A549 (cell line): Measurements from ENCODE around the gene STEAP1B.

Experiments
- BCL3 ChIP-seq: fragments of >200 bp; sonication (Bioruptor Twin); formaldehyde crosslinking; IDR thresholded peaks from 3 replicates; pipeline ENCODE4 v1.6.1; 2016
- BHLHE40 ChIP-seq: IDR thresholded peaks from 2 replicates; pipeline ENCODE4 v1.6.1; 2012; ENCODE audit warnings: low read depth, low read length, inconsistent platforms
- CTCF ChIP-seq: fragments of >200 bp; sonication (Bioruptor Twin); formaldehyde crosslinking; IDR thresholded peaks from 3 replicates; pipeline ENCODE4 v1.5.1; 2016
- EP300 ChIP-seq, 2 experiments: fragments of >200 bp; sonication (Bioruptor Twin); formaldehyde crosslinking; IDR thresholded peaks; 2 replicates in 1 of 2; 3 replicates in 1 of 2; pipeline ENCODE4 v1.6.1; 2016 to 2017
- ESRRA ChIP-seq: fragments of 150-350 bp; IDR thresholded peaks from 2 replicates; pipeline ENCODE4 v1.6.1; 2014; ENCODE audit warnings: mild to moderate bottlenecking, low read length, borderline replicate concordance
- HDAC2 ChIP-seq: fragments of 200-600 bp; sonication (generic); IDR thresholded peaks from 2 replicates; pipeline ENCODE4 v1.6.1; 2016
- KDM1A ChIP-seq: fragments of 200-600 bp; sonication (generic); IDR thresholded peaks from 2 replicates; pipeline ENCODE4 v1.6.1; 2016; ENCODE audit warnings: low read depth, mild to moderate bottlenecking
- MAZ ChIP-seq: fragments of 150-350 bp; IDR thresholded peaks from 2 replicates; pipeline ENCODE4 v1.6.1; 2014; ENCODE audit warnings: antibody characterized with exemption, low read depth, low read length, borderline replicate concordance
- PHF8 ChIP-seq: fragments of 200-600 bp; sonication (generic); IDR thresholded peaks from 2 replicates; pipeline ENCODE4 v1.6.1; 2016; ENCODE audit warnings: low read depth, mild to moderate bottlenecking, antibody characterized with exemption, moderate library complexity, borderline replicate concordance
- POLR2A ChIP-seq: IDR thresholded peaks from 2 replicates; pipeline ENCODE4 v1.6.1; 2012; ENCODE audit warnings: mild to moderate bottlenecking, low read length
- RCOR1 ChIP-seq: fragments of 150-350 bp; IDR thresholded peaks from 2 replicates; pipeline ENCODE4 v1.6.1; 2014; ENCODE audit warnings: antibody characterized with exemption, low read length, low read depth
- TP53 ChIP-seq: fragments of 250-450 bp; sonication (Bioruptor Pico); IDR thresholded peaks from 2 replicates; pipeline ENCODE4 v1.5.0; 2021; ENCODE audit warnings: mild to moderate bottlenecking, moderate library complexity
- TF ChIP-seq, protein P1 (sequence below): fragments of 200-600 bp; sonication (generic); IDR thresholded peaks from 2 replicates; pipeline ENCODE4 v1.6.1; 2016; ENCODE audit warnings: antibody characterized with exemption, mild to moderate bottlenecking, moderate library complexity

- TF ChIP-seq POLR2A (no peak), BHLHE40 (no peak), CTCF (no peak), RCOR1 (no peak), PHF8 (no peak), EP300 (IDR thresholded peaks at IDR 0.05) (no peak), HDAC2 (no peak), MAZ (no peak), TP53 (CRISPR knock-in tag) (no peak), KDM1A (no peak), ESRRA (no peak), BCL3 (no peak)
- TF ChIP-seq, protein P1, sequence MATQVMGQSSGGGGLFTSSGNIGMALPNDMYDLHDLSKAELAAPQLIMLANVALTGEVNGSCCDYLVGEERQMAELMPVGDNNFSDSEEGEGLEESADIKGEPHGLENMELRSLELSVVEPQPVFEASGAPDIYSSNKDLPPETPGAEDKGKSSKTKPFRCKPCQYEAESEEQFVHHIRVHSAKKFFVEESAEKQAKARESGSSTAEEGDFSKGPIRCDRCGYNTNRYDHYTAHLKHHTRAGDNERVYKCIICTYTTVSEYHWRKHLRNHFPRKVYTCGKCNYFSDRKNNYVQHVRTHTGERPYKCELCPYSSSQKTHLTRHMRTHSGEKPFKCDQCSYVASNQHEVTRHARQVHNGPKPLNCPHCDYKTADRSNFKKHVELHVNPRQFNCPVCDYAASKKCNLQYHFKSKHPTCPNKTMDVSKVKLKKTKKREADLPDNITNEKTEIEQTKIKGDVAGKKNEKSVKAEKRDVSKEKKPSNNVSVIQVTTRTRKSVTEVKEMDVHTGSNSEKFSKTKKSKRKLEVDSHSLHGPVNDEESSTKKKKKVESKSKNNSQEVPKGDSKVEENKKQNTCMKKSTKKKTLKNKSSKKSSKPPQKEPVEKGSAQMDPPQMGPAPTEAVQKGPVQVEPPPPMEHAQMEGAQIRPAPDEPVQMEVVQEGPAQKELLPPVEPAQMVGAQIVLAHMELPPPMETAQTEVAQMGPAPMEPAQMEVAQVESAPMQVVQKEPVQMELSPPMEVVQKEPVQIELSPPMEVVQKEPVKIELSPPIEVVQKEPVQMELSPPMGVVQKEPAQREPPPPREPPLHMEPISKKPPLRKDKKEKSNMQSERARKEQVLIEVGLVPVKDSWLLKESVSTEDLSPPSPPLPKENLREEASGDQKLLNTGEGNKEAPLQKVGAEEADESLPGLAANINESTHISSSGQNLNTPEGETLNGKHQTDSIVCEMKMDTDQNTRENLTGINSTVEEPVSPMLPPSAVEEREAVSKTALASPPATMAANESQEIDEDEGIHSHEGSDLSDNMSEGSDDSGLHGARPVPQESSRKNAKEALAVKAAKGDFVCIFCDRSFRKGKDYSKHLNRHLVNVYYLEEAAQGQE = no peak
Measured at GRCh38 chr7:22469371-22470143, 30.4 kb downstream of the STEAP1B start.
